Activated CD8-positive, alpha-beta memory T cell treated with anti-CD3 and anti-CD28 coated beads for 48 hours (primary cell): ENCODE results near the gene OR2T35.
"Not testable (repeated sequence)": the region's sequence is repeated elsewhere in the genome, so short reads cannot be mapped to it uniquely, and the experiment has no call there.

Source experiments
- DNase-seq, 3 experiments: peaks; one replicate each; pipeline ENCODE4 v3.0.0-alpha.2; 2020; ENCODE audit warnings: low read depth in 2 of 3, low spot score in 2 of 3

OR2T35 gene

DNA sequence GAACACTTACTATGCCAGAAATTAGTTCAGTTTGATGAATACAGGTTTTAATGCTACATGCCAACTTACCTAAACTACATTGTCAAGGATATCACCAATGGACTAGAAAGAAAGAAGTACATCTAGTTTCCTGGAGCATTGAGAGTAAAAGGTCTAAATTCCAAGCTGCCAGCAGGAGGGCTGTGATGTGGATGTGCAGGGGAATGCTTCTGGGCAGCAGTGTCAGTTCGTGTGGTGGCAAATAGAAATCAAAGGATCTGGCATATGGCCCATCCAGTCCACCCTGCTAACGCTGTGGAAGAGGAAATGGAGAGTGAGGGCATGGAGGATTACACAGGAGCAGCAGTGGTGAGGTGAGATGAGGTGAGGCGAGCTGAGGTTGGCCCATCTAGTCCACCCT is at the start of gene OR2T35:
Gene OR2T35 (minus strand): TSS at position 101 of the 400 bp plus-strand sequence. CDS start 6,020 bp downstream, outside the sequence.
- not testable (repeated sequence) for DNase-seq

- DNase-seq: no peak
Measured at GRCh38 chr1:248691567-248692155, 46.6 kb upstream of the OR2T35 start.

DNA sequence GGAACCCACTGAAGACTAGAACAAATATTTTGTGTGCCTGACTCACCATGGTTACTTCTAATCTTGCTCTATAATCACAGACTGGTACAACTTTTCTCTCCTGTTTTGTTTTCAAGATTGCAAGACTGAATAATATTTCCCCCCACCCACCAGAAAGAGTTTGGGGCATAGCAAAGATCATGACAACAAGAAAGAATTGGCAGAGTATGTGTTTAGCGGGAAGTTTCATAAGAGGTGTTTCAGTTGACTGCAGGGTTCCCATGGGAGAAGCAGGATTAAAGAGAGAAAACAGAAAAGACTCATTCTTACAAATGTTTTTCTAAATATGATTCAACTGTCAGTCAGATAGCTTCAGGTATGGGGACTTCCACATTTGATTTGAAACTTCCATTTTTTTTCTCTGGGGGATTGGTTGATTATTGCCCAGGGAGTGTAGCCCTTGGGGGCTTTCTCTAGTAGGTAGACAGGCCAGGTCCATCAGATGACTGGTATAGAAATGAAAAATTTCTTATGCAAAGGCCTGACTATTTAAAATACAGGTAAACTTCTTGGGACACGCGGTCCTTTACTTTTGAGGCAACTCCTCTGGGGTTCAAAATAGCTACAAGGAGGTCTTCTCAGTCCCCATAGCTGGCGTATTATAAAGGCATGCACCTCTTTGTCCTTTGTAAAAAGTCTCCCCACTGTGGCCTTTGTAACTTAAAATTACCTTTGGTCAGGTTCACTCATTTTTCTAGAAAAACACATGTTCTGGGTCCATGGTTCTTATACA is 43.6 kb upstream of the OR2T35 start:
- DNase-seq: no peak

- DNase-seq: no peak
Measured at GRCh38 chr1:248686815-248687214, 41.7 kb upstream of the OR2T35 start.

DNA sequence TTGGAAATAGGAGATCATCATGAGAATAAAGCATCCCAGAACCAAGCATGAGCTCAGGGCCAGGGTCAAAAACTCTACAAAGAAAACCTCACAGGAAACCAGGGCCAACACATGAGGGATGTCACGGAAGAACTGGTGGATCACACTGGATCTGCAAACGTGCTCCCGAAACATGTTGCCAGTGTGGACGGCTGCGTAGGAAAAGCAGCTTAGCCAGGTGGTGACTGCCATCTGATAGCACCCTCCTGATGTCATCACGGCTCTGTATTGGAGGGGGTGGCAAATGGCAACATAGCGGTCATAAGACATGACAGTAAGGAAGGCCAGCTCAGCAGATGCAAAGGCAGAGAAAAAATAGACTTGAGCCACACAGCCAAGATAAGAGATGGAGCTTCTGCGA is 36.6 kb upstream of the OR2T35 start:
- no peak for DNase-seq

GRCh38 chr1:248670003-248670402 is 24.9 kb upstream of the OR2T35 start:
- no peak for DNase-seq

GRCh38 chr1:248663453-248664328 is 18.6 kb upstream of the OR2T35 start:
- DNase-seq: not testable (repeated sequence)

- not testable (repeated sequence) for DNase-seq
Measured at GRCh38 chr1:248656797-248657196, 11.7 kb upstream of the OR2T35 start.

DNA sequence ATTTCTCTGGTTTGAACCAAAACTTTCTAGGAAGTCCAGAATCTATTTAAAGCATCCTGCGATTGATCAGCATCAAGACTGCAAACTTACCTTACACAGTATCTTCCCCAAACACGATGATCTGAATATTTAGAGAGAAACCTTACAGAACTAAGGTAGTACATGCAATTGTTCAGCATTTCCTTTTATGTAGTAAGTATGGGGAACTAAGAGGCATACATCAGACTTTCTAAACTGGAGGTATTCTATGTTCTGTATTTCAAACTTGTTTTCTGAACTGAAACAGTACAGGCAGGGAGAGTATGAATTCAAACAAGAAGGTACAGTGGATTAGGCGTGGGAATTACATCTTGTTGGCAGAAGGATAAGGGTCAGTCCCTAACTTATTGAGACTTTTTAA is 10.3 kb upstream of the OR2T35 start, which contains the start of gene OR2T27:
Gene OR2T27 (minus strand): TSS at position 175 of the 400 bp plus-strand sequence. CDS start 4,644 bp downstream, outside the sequence.
- not testable (repeated sequence) for DNase-seq

- DNase-seq: not testable (repeated sequence)
Measured at GRCh38 chr1:248648770-248649536, 3.9 kb upstream of the OR2T35 start.

GRCh38 chr1:248642971-248643651 is 2.0 kb downstream of the OR2T35 start:
- DNase-seq: not testable (repeated sequence)

GRCh38 chr1:248641583-248641982 is 3.5 kb downstream of the OR2T35 start:
- not testable (repeated sequence) for DNase-seq

- DNase-seq: not testable (repeated sequence)
Measured at GRCh38 chr1:248640906-248641305, 4.2 kb downstream of the OR2T35 start.

DNA sequence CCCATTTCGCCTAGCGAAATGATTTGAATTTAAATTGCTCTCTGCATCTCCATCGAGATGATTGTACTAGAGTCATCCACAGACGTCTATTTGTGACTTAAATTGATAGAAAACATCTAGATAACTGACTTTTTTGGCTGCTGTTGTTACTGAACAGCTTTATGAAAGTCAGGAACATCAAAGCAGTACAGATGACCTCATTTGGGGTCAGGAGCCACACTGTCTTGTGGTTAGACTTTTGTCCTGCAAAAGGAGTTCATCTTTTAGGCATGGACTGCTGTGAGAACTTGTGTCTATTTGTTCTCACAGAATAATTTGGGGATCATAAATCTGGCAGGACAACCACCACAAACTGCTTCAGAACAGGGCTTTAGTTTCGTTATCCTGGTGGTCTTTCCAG is 5.4 kb downstream of the OR2T35 start:
- DNase-seq: not testable (repeated sequence)

GRCh38 chr1:248636612-248637011 is 8.5 kb downstream of the OR2T35 start:
- DNase-seq: not testable (repeated sequence)

DNA sequence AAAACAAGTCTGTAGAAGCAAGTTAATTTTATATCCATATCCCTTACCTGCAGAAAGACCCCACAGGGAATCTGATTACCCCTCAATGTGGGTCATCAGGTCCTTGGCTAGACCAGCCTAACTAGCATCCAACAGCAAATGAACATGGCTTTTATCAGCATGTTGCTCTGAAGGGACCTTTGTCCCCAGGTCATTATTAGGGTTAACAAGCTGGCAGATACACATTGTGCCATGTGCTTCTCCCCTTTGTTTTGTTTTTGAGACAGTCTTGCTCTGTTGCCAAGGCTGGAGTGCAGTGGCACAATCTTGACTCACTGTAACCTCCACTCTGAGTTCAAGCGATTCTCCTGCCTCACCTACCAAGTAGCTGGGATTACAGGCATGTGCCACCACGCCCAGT is 10.1 kb downstream of the OR2T35 start, which contains the start of gene OR2T11:
Gene OR2T11 (minus strand): TSS at position 101 of the 400 bp plus-strand sequence. CDS start 7,963 bp downstream, outside the sequence.
- not testable (repeated sequence) for DNase-seq

GRCh38 chr1:248631354-248632008 is 13.6 kb downstream of the OR2T35 start:
- no peak for DNase-seq

- DNase-seq: no peak
Measured at GRCh38 chr1:248630551-248630950, 14.5 kb downstream of the OR2T35 start.
